WTC11 (cell line): ENCODE measurements around the gene STN1. TPM values are rescaled to one million over a fixed set of nuclear protein-coding genes. Genes with fewer than 3 reads are reported as not detected.

ENCODE experiments used
- ATAC-seq: fragments of 200-7000 bp; cut with Tn5 transposase; 2 replicates; pipeline ENCODE4 v1.10.0; 2021; ENCODE audit warnings: mild to moderate bottlenecking, moderate library complexity
- CTCF ChIA-PET: fragments of 300-600 bp; sonication (Branson Sonifier 250); formaldehyde crosslinking; loops from one replicate; lab custom pipeline; 2021; ENCODE audit warnings: antibody characterized with exemption; lab: Charles Lee
- POLR2A ChIA-PET: fragments of 350-600 bp; sonication (Branson Sonifier 250); formaldehyde crosslinking; loops from one replicate; lab custom pipeline; 2021; ENCODE audit warnings: antibody characterized with exemption; lab: Charles Lee
- DNase-seq: peaks from one replicate; pipeline ENCODE4 v3.0.0; 2021; ENCODE audit warnings: low spot score
- H3K27ac Mint-ChIP-seq: 2 replicates; pipeline ENCODE4 v1.8.0; 2021; ENCODE audit warnings: mixed read lengths
- H3K27me3 Mint-ChIP-seq: 2 replicates; pipeline ENCODE4 v1.8.0; 2021; ENCODE audit warnings: low read depth, mild to moderate bottlenecking, moderate library complexity, mixed read lengths
- H3K36me3 Mint-ChIP-seq: 2 replicates; pipeline ENCODE4 v1.8.0; 2021; ENCODE audit warnings: mixed read lengths
- H3K4me1 Mint-ChIP-seq: 2 replicates; pipeline ENCODE4 v1.8.0; 2022; ENCODE audit warnings: mixed read lengths
- H3K4me3 Mint-ChIP-seq: 2 replicates; pipeline ENCODE4 v1.8.0; 2021; ENCODE audit warnings: mild to moderate bottlenecking, moderate library complexity, mixed read lengths
- H3K9me3 Mint-ChIP-seq: 2 replicates; pipeline ENCODE4 v1.8.0; 2021; ENCODE audit warnings: mixed read lengths
- ATF1 ChIP-seq: sonication (generic); formaldehyde crosslinking; IDR thresholded peaks from 2 replicates; pipeline ENCODE4 v1.8.1; 2023; ENCODE audit warnings: mild to moderate bottlenecking, moderate library complexity, missing genetic modification reagents
- ATF2 ChIP-seq: sonication (generic); formaldehyde crosslinking; IDR thresholded peaks from 2 replicates; pipeline ENCODE4 v1.8.1; 2022; ENCODE audit warnings: low read depth, missing genetic modification reagents, borderline replicate concordance
- E2F1 ChIP-seq: sonication (generic); formaldehyde crosslinking; IDR thresholded peaks from 2 replicates; pipeline ENCODE4 v1.8.0; 2022; ENCODE audit warnings: mild to moderate bottlenecking, missing genetic modification reagents
- E2F5 ChIP-seq: sonication (generic); formaldehyde crosslinking; IDR thresholded peaks from 2 replicates; pipeline ENCODE4 v1.8.1; 2022; ENCODE audit warnings: mild to moderate bottlenecking, moderate library complexity, missing genetic modification reagents
- EMX1 ChIP-seq: fragments of 250-450 bp; sonication (Bioruptor Pico); IDR thresholded peaks from 2 replicates; pipeline ENCODE4 v1.8.0; 2021; ENCODE audit warnings: mild to moderate bottlenecking
- FOXP4 ChIP-seq: sonication (generic); formaldehyde crosslinking; IDR thresholded peaks from 2 replicates; pipeline ENCODE4 v1.8.0; 2022; ENCODE audit warnings: mild to moderate bottlenecking, missing genetic modification reagents
- KAT7 ChIP-seq: sonication (generic); formaldehyde crosslinking; IDR thresholded peaks from 2 replicates; pipeline ENCODE4 v1.8.1; 2023; ENCODE audit warnings: missing genetic modification reagents, mild to moderate bottlenecking, borderline replicate concordance
- MYBL2 ChIP-seq: sonication (generic); formaldehyde crosslinking; IDR thresholded peaks from 2 replicates; pipeline ENCODE4 v1.8.1; 2023; ENCODE audit warnings: mild to moderate bottlenecking, moderate library complexity, missing genetic modification reagents
- NFATC4 ChIP-seq: fragments of 250-450 bp; sonication (Bioruptor Pico); IDR thresholded peaks from 2 replicates; pipeline ENCODE4 v1.9.0; 2021; ENCODE audit warnings: mild to moderate bottlenecking
- NFE2L1 ChIP-seq: sonication (generic); formaldehyde crosslinking; IDR thresholded peaks from 2 replicates; pipeline ENCODE4 v1.8.1; 2023; ENCODE audit warnings: missing genetic modification reagents
- SMAD3 ChIP-seq: sonication (generic); formaldehyde crosslinking; IDR thresholded peaks from 2 replicates; pipeline ENCODE4 v1.8.0; 2022; ENCODE audit warnings: missing genetic modification reagents, mild to moderate bottlenecking, borderline replicate concordance
- SOX15 ChIP-seq: fragments of 250-450 bp; sonication (Bioruptor Pico); IDR thresholded peaks from 2 replicates; pipeline ENCODE4 v1.9.0; 2021; ENCODE audit warnings: mild to moderate bottlenecking
- STAT6 ChIP-seq: sonication (generic); formaldehyde crosslinking; conservative IDR thresholded peaks from 2 replicates; pipeline ENCODE4 v1.8.1; 2023; ENCODE audit warnings: mild to moderate bottlenecking, low read depth, missing genetic modification reagents, moderate library complexity
- TCF7 ChIP-seq: sonication (generic); formaldehyde crosslinking; IDR thresholded peaks from 2 replicates; pipeline ENCODE4 v1.8.0; 2022; ENCODE audit warnings: mild to moderate bottlenecking, low read depth, missing genetic modification reagents, moderate library complexity
- ZBTB21 ChIP-seq: sonication (generic); formaldehyde crosslinking; IDR thresholded peaks from 2 replicates; pipeline ENCODE4 v1.8.1; 2023; ENCODE audit warnings: mild to moderate bottlenecking, missing genetic modification reagents, borderline replicate concordance
- ZNF138 ChIP-seq: sonication (generic); formaldehyde crosslinking; conservative IDR thresholded peaks from 2 replicates; pipeline ENCODE4 v1.8.1; 2022; ENCODE audit warnings: mild to moderate bottlenecking, moderate library complexity, missing genetic modification reagents
- ZNF317 ChIP-seq: sonication (generic); formaldehyde crosslinking; IDR thresholded peaks from 2 replicates; pipeline ENCODE4 v1.8.1; 2023; ENCODE audit warnings: low read depth, mild to moderate bottlenecking, moderate library complexity, missing genetic modification reagents, borderline replicate concordance
- ZNF416 ChIP-seq: fragments of 250-450 bp; sonication (Bioruptor Pico); IDR thresholded peaks from 2 replicates; pipeline ENCODE4 v1.9.0; 2021; ENCODE audit warnings: mild to moderate bottlenecking, inconsistent platforms
- ZNF671 ChIP-seq: fragments of 250-450 bp; sonication (Bioruptor Pico); IDR thresholded peaks from 2 replicates; pipeline ENCODE4 v1.8.0; 2021; ENCODE audit warnings: mild to moderate bottlenecking
- total RNA-seq: library from RNA; stranded (reverse); gene quantifications from 3 replicates; pipeline ENCODE4 v1.2.3, GENCODE V29; 2021
- TF ChIP-seq, protein P1 (sequence below): sonication (generic); formaldehyde crosslinking; IDR thresholded peaks from 2 replicates; pipeline ENCODE4 v1.8.0; 2023; ENCODE audit warnings: mild to moderate bottlenecking, missing genetic modification reagents
- TF ChIP-seq, protein P2 (sequence below): sonication (generic); formaldehyde crosslinking; IDR thresholded peaks from 2 replicates; pipeline ENCODE4 v1.8.1; 2022; ENCODE audit warnings: low read depth, mild to moderate bottlenecking, moderate library complexity, missing genetic modification reagents, borderline replicate concordance
- TF ChIP-seq, protein P3 (sequence below): fragments of 250-450 bp; sonication (Bioruptor Pico); IDR thresholded peaks from 2 replicates; pipeline ENCODE4 v2.1.2; 2022; ENCODE audit warnings: mild to moderate bottlenecking, moderate library complexity

The STN1 gene
- total RNA-seq, 1 experiment from 2014 or later = 13.9 TPM

DNA sequence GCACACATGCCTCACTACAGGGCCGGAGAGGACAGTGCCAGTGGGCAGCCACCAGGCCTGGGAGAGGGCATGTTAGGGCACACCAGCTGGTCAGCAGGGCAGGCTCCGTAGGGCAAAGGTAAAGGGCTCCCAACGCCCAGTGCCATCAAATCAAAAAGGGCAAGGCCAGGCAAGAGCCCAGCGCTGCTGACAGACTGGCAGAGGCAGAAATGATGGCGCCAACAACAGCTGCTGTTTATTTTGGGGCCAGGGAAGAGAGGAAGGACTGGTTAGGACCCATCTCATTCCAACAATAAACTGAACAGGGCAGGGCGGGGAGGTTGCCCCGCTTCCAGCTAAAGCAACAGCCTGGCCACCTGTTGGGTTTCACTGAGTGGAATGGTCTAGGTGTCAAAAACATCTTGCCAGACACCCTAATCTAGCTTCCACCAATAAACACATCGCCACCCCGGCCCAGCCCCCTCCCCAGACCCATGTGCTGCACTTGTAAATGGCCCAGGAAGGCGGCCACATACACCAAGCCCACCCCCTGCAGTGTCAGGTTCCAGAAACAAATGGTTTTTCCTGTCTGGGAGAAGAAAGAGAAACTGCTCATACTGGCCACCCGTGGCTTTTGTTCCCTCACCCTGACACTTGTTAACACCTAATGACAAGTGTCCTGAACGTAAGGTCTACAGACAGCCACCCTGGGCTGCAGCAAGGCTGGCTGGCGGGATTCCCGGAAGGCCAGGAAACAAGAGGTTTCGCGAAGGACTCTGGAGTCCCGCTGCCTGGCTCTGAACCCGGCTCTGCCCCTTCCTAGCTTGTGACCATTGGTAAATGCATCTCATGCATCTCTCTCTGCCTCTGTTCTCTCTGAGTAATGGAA, 77.9 kb downstream of the STN1 start (continued):
- TF ChIP-seq, protein P1, sequence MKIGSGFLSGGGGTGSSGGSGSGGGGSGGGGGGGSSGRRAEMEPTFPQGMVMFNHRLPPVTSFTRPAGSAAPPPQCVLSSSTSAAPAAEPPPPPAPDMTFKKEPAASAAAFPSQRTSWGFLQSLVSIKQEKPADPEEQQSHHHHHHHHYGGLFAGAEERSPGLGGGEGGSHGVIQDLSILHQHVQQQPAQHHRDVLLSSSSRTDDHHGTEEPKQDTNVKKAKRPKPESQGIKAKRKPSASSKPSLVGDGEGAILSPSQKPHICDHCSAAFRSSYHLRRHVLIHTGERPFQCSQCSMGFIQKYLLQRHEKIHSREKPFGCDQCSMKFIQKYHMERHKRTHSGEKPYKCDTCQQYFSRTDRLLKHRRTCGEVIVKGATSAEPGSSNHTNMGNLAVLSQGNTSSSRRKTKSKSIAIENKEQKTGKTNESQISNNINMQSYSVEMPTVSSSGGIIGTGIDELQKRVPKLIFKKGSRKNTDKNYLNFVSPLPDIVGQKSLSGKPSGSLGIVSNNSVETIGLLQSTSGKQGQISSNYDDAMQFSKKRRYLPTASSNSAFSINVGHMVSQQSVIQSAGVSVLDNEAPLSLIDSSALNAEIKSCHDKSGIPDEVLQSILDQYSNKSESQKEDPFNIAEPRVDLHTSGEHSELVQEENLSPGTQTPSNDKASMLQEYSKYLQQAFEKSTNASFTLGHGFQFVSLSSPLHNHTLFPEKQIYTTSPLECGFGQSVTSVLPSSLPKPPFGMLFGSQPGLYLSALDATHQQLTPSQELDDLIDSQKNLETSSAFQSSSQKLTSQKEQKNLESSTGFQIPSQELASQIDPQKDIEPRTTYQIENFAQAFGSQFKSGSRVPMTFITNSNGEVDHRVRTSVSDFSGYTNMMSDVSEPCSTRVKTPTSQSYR (CRISPR knock-in tag) = no peak
- TF ChIP-seq NFE2L1 (CRISPR knock-in tag) (0 out of 2 replicates have a peak, but pooled peaks have one; percentile 21), FOXP4 (CRISPR knock-in tag) (no peak)
- TF ChIP-seq, all 79 proteins: peak for 6

DNA sequence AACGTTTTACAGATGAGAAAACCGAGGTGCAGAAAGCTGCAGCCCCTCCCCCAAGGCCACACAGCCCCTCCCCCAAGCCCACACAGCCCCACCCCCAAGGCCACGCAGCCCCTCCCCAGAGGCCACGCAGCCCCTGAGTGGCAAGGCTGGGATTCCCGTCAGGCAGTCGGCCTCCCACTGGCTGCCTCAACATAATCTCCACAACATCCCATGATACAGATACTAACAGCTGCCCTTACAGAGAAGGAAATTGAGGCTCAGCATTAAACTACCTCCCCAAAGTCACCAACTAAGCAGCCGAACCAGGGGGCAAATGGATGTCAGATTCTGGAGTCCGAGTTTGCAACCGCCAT, 78.5 kb downstream of the STN1 start:
- Mint-ChIP-seq H3K36me3 (no peaks in the 10 kb centered on the region), H3K27me3 (no peaks in the 10 kb centered on the region), H3K9me3 (no peaks in the 10 kb centered on the region), H3K27ac (no peak overlapping the region), H3K4me1 (peaks cover 71% of the 10 kb centered on the region), H3K4me3 (no peak overlapping the region)
- DNase-seq (no peak), ATAC-seq (no peak)
- ChIA-PET POLR2A (no interaction called here), CTCF (interaction anchor here (1.1 to 2.1 kb wide), 5 partner anchors 9 to 153 kb away, joined by 3 to 9 read pairs (median 4); no protein-coding TSS in a partner anchor)
- TF ChIP-seq ATF2 (CRISPR knock-in tag) = no peak
- TF ChIP-seq ATF1 = no peak
- no peak for TF ChIP-seq SOX15 (CRISPR knock-in tag)
- no peak for TF ChIP-seq ZNF317 (CRISPR knock-in tag)
- TF ChIP-seq ZNF416 (CRISPR knock-in tag) = no peak
- no peak for TF ChIP-seq EMX1 (CRISPR knock-in tag)
- no peak for TF ChIP-seq ZNF671 (CRISPR knock-in tag)
- no peak for TF ChIP-seq KAT7 (CRISPR knock-in tag)
- no peak for TF ChIP-seq E2F1 (CRISPR knock-in tag)
- TF ChIP-seq TCF7 (CRISPR knock-in tag) = no peak
- no peak for TF ChIP-seq NFATC4 (CRISPR knock-in tag)
- TF ChIP-seq E2F5 = no peak
- TF ChIP-seq, protein P2, sequence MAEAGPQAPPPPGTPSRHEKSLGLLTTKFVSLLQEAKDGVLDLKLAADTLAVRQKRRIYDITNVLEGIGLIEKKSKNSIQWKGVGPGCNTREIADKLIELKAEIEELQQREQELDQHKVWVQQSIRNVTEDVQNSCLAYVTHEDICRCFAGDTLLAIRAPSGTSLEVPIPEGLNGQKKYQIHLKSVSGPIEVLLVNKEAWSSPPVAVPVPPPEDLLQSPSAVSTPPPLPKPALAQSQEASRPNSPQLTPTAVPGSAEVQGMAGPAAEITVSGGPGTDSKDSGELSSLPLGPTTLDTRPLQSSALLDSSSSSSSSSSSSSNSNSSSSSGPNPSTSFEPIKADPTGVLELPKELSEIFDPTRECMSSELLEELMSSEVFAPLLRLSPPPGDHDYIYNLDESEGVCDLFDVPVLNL (CRISPR knock-in tag) = no peak
- no peak for TF ChIP-seq ZNF138 (CRISPR knock-in tag)
- no peak for TF ChIP-seq MYBL2 (CRISPR knock-in tag)
- TF ChIP-seq STAT6 = no peak
- TF ChIP-seq ZBTB21 (CRISPR knock-in tag) = no peak
- no peak for TF ChIP-seq SMAD3 (CRISPR knock-in tag)
- TF ChIP-seq, protein P3, sequence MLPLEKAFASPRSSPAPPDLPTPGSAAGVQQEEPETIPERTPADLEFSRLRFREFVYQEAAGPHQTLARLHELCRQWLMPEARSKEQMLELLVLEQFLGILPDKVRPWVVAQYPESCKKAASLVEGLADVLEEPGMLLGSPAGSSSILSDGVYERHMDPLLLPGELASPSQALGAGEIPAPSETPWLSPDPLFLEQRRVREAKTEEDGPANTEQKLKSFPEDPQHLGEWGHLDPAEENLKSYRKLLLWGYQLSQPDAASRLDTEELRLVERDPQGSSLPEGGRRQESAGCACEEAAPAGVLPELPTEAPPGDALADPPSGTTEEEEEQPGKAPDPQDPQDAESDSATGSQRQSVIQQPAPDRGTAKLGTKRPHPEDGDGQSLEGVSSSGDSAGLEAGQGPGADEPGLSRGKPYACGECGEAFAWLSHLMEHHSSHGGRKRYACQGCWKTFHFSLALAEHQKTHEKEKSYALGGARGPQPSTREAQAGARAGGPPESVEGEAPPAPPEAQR (CRISPR knock-in tag) = no peak
